HepG2 (cell line): ENCODE results near the gene LRRN4. TPM values are rescaled to one million over a fixed set of nuclear protein-coding genes. Genes with fewer than 3 reads are reported as not detected.

Source experiments
- ATAC-seq: fragments of 200-7000 bp; cut with Tn5 transposase; 3 replicates; pipeline ENCODE4 v1.9.1; 2020; ENCODE audit warnings: mild to moderate bottlenecking, moderate library complexity
- BruUV-seq: library from RNA; stranded (reverse); fragments of 400-500 nt; replicated peaks from 2 replicates; lab custom pipeline; 2021; lab: Mats Ljungman, UMichigan
- CTCF ChIA-PET: fragments of 300-600 bp; formaldehyde crosslinking; extraction: SDS; loops from one replicate; lab custom pipeline; 2021; ENCODE audit warnings: low total read pairs, inconsistent platforms, low intra/inter-chr PET ratio; lab: Yijun Ruan, JAX
- POLR2A ChIA-PET: fragments of 350-600 bp; sonication (Branson Sonifier 250); formaldehyde crosslinking; loops from one replicate; lab custom pipeline; 2020; ENCODE audit warnings: antibody characterized with exemption, inconsistent platforms; lab: Yijun Ruan, JAX
- DNase-seq: peaks from one replicate; pipeline ENCODE4 v3.0.0-alpha.2; 2015; ENCODE audit warnings: low spot score
- FAIRE-seq: peaks from 3 replicates; lab custom pipeline; 2011; peaks lifted over from hg19 to GRCh38; lab: Jason Lieb, UNC
- H2AFZ ChIP-seq: one replicate; pipeline ENCODE4 v1.6.1; 2011; ENCODE audit warnings: low read length, inconsistent platforms
- H3K27ac ChIP-seq: fragments of 300-600 bp; 3 replicates; pipeline ENCODE4 v1.8.0; 2011; ENCODE audit warnings: mixed run types, mild to moderate bottlenecking, mixed read lengths, low read length, inconsistent platforms; ENCODE audit not compliant: insufficient read depth; ENCODE audit errors: extremely low read length
- H3K27me3 ChIP-seq, 2 experiments: fragments of 200-600 bp in 1 of 2; 2 replicates in 1 of 2; 3 replicates in 1 of 2; pipeline versions ENCODE4 v1.6.0 to v1.8.0; 2011; ENCODE audit warnings: low read length in 2 of 2, mild to moderate bottlenecking in 2 of 2, moderate library complexity in 2 of 2, inconsistent platforms in 1 of 2; ENCODE audit not compliant: insufficient read depth in 2 of 2, control insufficient read depth in 1 of 2
- H3K36me3 ChIP-seq, 2 experiments: fragments of 200-600 bp in 1 of 2; replicated peaks in 1 of 2; 2 replicates in 1 of 2; 3 replicates in 1 of 2; pipeline versions ENCODE4 v1.5.1 to v1.8.0; 2011; ENCODE audit warnings: low read length in 2 of 2, inconsistent platforms in 1 of 2; ENCODE audit not compliant: insufficient read depth in 2 of 2, control insufficient read depth in 1 of 2
- H3K4me1 ChIP-seq: 2 replicates; pipeline ENCODE4 v1.5.1; 2012; ENCODE audit warnings: low read length, inconsistent platforms; ENCODE audit not compliant: insufficient read depth
- H3K4me2 ChIP-seq: 2 replicates; pipeline ENCODE4 v1.6.0; 2011; ENCODE audit warnings: low read depth, low read length, inconsistent platforms
- H3K4me3 ChIP-seq, 3 experiments: fragments of 200-600 bp in 1 of 3; sonication (generic), shearing (Covaris generic) in 1 of 3; replicated peaks in 1 of 3; 2 replicates each; pipeline ENCODE4 v1.5.1; 2011 to 2016; ENCODE audit warnings: low read length in 3 of 3, inconsistent platforms in 2 of 3, low read depth in 2 of 3, mild to moderate bottlenecking in 2 of 3, control low read depth in 1 of 3, mixed read lengths in 1 of 3; ENCODE audit not compliant: insufficient read depth in 1 of 3
- H3K79me2 ChIP-seq: one replicate; pipeline ENCODE4 v1.6.1; 2011; ENCODE audit warnings: low read length, inconsistent platforms; ENCODE audit not compliant: insufficient read depth
- H3K9ac ChIP-seq: 2 replicates; pipeline ENCODE4 v1.6.0; 2011; ENCODE audit warnings: mild to moderate bottlenecking, low read depth, low read length, inconsistent platforms; ENCODE audit not compliant: insufficient read depth
- H3K9me3 ChIP-seq: 2 replicates; pipeline ENCODE4 v1.5.1; 2012; ENCODE audit warnings: mild to moderate bottlenecking, low read length
- H4K20me1 ChIP-seq: 2 replicates; pipeline ENCODE4 v1.6.0; 2011; ENCODE audit warnings: inconsistent platforms, mild to moderate bottlenecking, low read length, moderate library complexity; ENCODE audit not compliant: insufficient read depth
- FOSL2 ChIP-seq: sonication (generic); formaldehyde crosslinking; IDR thresholded peaks from 2 replicates; pipeline ENCODE4 v1.4.0; 2020; ENCODE audit warnings: missing genetic modification reagents
- FOXM1 ChIP-seq: sonication (generic); formaldehyde crosslinking; IDR thresholded peaks from 2 replicates; pipeline ENCODE4 v1.5.0; 2020; ENCODE audit warnings: missing genetic modification reagents
- MAFF ChIP-seq: IDR thresholded peaks from 2 replicates; pipeline ENCODE4 v1.6.1; 2011; ENCODE audit warnings: low read depth, low read length, improper control_type of control experiment
- MAFK ChIP-seq, 2 experiments: IDR thresholded peaks in 1 of 2; conservative IDR thresholded peaks in 1 of 2; 2 replicates each; pipeline ENCODE4 v1.6.1; 2011; ENCODE audit warnings: improper control_type of control experiment in 2 of 2, low read length in 2 of 2
- NFE2L2 ChIP-seq: fragments of 150-350 bp; IDR thresholded peaks from 2 replicates; pipeline ENCODE4 v1.6.1; 2014; ENCODE audit warnings: low read length
- POLR2G ChIP-seq: fragments of 200-400 bp; formaldehyde crosslinking; IDR thresholded peaks from 2 replicates; pipeline ENCODE4 v1.6.1; 2018; ENCODE audit warnings: mild to moderate bottlenecking, low read depth, low read length, moderate library complexity
- ZFP41 ChIP-seq: sonication (generic); formaldehyde crosslinking; IDR thresholded peaks from 2 replicates; pipeline ENCODE4 v1.4.0; 2020; ENCODE audit warnings: mild to moderate bottlenecking, missing genetic modification reagents, borderline replicate concordance
- ZNF20 ChIP-seq: sonication (generic); formaldehyde crosslinking; IDR thresholded peaks from 2 replicates; pipeline ENCODE4 v1.4.0; 2020; ENCODE audit warnings: mild to moderate bottlenecking, moderate library complexity, missing genetic modification reagents
- ZNF33B ChIP-seq: sonication (generic); formaldehyde crosslinking; IDR thresholded peaks from 2 replicates; pipeline ENCODE4 v1.5.1; 2020; ENCODE audit warnings: mild to moderate bottlenecking, missing genetic modification reagents
- WGBS: methylation state at CpG from one replicate; pipeline ENCODE4 v1.1.6; 2017; ENCODE audit warnings: low lambda C conversion rate; 5-methylcytosine and 5-hydroxymethylcytosine counted together
- in situ Hi-C: cut with HindIII; loops from 2 replicates; pipeline ENCODE4 v1.10.0; 2017; ENCODE audit warnings: low pct_unique_long_range_greater_than_20kb; ENCODE audit not compliant: extremely low pct_ligation_motif_present
- intact Hi-C: fragments of 100-400 bp; cut with micrococcal nuclease; formaldehyde crosslinking; loops from one replicate; pipeline ENCODE4 v1.10.0; 2022; ENCODE audit not compliant: unreplicated experiment
- polyA plus RNA-seq, 8 experiments: library from polyadenylated mRNA; depleted of rRNA in 3 of 8; stranded (reverse) in 7 of 8; unstranded in 1 of 8; fragments of >200 nt; fragmentation: Illumina TruSeq in 4 of 8; extraction: Trizol in 4 of 8; gene quantifications; 2 replicates each; pipeline versions ENCODE4 v1.2.1 to v1.2.3, GENCODE V29; 2011 to 2016; ENCODE audit warnings: low read depth in 4 of 8, missing spikeins in 1 of 8, mixed read lengths in 1 of 8; ENCODE audit not compliant: insufficient read depth in 1 of 8
- total RNA-seq, 5 experiments: library from RNA; depleted of rRNA; stranded (reverse); fragments of >200 nt; fragmentation: Illumina TruSeq; extraction: Trizol; gene quantifications; 2 replicates each; pipeline ENCODE4 v1.2.3, GENCODE V29; 2016; ENCODE audit warnings: low read depth in 1 of 5
- TF ChIP-seq, protein P1 (sequence below): sonication (generic); formaldehyde crosslinking; IDR thresholded peaks from 2 replicates; pipeline ENCODE4 v1.9.0; 2021; ENCODE audit warnings: mild to moderate bottlenecking, missing genetic modification reagents
- TF ChIP-seq, protein P2 (sequence below): sonication (generic); formaldehyde crosslinking; IDR thresholded peaks from 2 replicates; pipeline ENCODE4 v1.4.0; 2020; ENCODE audit warnings: missing genetic modification reagents
- TF ChIP-seq, protein P3 (sequence below): sonication (generic); formaldehyde crosslinking; IDR thresholded peaks from 2 replicates; pipeline ENCODE4 v1.9.0; 2021; ENCODE audit warnings: missing genetic modification reagents, borderline replicate concordance

Gene LRRN4
- total and polyA plus RNA-seq, 2 of the 13 experiments (the other 11 are each of a cell fraction or from before 2014, with no cell fraction given): 0.15 to 0.20 TPM

DNA sequence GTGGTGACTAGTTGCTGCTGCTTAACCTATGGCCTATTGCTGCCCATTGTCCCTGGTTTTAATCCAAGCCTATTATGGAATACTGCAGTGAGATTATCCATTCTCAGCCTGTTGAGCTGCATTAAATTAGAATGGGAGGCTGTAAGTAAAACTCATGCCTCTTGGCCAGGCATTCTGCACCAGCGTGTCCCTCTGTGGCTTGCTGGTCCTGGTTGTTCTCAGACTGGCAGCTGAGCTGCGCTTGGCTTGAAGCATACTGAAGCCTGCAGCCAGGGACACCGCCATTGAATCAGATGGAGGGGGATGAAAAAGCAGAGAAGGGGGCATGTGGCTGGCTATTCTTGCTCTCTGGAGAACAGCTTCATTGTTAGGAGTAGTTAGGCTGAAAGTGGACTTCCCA is 15.6 kb downstream of the LRRN4 start (continued):
- TF ChIP-seq, protein P1, sequence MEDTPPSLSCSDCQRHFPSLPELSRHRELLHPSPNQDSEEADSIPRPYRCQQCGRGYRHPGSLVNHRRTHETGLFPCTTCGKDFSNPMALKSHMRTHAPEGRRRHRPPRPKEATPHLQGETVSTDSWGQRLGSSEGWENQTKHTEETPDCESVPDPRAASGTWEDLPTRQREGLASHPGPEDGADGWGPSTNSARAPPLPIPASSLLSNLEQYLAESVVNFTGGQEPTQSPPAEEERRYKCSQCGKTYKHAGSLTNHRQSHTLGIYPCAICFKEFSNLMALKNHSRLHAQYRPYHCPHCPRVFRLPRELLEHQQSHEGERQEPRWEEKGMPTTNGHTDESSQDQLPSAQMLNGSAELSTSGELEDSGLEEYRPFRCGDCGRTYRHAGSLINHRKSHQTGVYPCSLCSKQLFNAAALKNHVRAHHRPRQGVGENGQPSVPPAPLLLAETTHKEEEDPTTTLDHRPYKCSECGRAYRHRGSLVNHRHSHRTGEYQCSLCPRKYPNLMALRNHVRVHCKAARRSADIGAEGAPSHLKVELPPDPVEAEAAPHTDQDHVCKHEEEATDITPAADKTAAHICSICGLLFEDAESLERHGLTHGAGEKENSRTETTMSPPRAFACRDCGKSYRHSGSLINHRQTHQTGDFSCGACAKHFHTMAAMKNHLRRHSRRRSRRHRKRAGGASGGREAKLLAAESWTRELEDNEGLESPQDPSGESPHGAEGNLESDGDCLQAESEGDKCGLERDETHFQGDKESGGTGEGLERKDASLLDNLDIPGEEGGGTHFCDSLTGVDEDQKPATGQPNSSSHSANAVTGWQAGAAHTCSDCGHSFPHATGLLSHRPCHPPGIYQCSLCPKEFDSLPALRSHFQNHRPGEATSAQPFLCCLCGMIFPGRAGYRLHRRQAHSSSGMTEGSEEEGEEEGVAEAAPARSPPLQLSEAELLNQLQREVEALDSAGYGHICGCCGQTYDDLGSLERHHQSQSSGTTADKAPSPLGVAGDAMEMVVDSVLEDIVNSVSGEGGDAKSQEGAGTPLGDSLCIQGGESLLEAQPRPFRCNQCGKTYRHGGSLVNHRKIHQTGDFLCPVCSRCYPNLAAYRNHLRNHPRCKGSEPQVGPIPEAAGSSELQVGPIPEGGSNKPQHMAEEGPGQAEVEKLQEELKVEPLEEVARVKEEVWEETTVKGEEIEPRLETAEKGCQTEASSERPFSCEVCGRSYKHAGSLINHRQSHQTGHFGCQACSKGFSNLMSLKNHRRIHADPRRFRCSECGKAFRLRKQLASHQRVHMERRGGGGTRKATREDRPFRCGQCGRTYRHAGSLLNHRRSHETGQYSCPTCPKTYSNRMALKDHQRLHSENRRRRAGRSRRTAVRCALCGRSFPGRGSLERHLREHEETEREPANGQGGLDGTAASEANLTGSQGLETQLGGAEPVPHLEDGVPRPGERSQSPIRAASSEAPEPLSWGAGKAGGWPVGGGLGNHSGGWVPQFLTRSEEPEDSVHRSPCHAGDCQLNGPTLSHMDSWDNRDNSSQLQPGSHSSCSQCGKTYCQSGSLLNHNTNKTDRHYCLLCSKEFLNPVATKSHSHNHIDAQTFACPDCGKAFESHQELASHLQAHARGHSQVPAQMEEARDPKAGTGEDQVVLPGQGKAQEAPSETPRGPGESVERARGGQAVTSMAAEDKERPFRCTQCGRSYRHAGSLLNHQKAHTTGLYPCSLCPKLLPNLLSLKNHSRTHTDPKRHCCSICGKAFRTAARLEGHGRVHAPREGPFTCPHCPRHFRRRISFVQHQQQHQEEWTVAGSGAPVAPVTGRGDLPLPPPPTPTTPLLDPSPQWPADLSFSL: no peak
- TF ChIP-seq FOSL2 (no peak), ZFP41 (no peak), POLR2G (peak; percentile 28; the same call in 1 of the 2 replicates)

DNA sequence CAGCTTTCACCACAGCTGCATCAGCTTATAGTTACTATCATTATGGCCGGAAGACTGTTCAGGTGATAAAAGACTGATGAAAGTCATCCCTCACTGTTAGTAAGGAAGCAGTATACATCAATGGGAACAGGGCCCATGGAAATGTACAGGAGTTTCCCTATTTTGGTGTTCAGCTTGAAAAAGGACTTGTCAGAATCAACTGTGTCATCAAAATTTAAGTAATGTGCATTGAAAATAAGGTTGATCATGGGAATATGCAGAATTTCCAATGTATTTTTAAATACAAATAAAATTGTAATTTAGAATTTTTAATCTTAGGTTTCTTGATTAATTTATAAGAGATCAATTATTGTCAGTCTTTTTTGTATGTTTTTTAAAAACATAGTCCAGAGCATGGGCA is 16.8 kb downstream of the LRRN4 start:
- in situ Hi-C loops (no loop called here), intact Hi-C loops (no loop called here)
- ATAC-seq (no peak), DNase-seq (no peak), FAIRE-seq (no peak)
- Histone ChIP-seq H3K36me3 (peaks cover 42 to 78% of the 10 kb centered on the region in 2 experiments), H3K9me3 (no peaks in the 10 kb centered on the region), H3K27ac (no peak overlapping the region), H3K4me2 (no peak overlapping the region), H2AFZ (no peak overlapping the region), H3K9ac (no peak overlapping the region), H4K20me1 (peaks cover 9% of the 10 kb centered on the region; the same call in 1 of the 2 replicates), H3K4me1 (no peaks in the 10 kb centered on the region), H3K79me2 (no peaks in the 10 kb centered on the region), H3K27me3 (no peaks in the 10 kb centered on the region), H3K4me3 (no peak overlapping the region)
- no TSS peak for BruUV-seq
- POLR2A ChIA-PET: interaction anchor here (1.4 to 1.5 kb wide), 2 partner anchors 11 to 13 kb away, joined by 3 read pairs; no protein-coding TSS in a partner anchor
- CTCF ChIA-PET: no interaction called here
- WGBS: 92% methylated on average over 1 of the region's 1 CpG
- TF ChIP-seq ZNF33B (CRISPR knock-in tag): no peak
- TF ChIP-seq MAFK (conservative IDR thresholded peaks at IDR 0.05 in 1 of 2, IDR thresholded peaks at IDR 0.05 in 1 of 2; ENCODE audit: low read length in 2 of 2): peak; percentile 71 to 74
- TF ChIP-seq ZNF20: no peak
- peak; percentile 61; the same call in 1 of the 2 replicates for TF ChIP-seq MAFF
- no peak for TF ChIP-seq FOXM1 (CRISPR knock-in tag)
- no peak for TF ChIP-seq NFE2L2
- TF ChIP-seq, protein P2, sequence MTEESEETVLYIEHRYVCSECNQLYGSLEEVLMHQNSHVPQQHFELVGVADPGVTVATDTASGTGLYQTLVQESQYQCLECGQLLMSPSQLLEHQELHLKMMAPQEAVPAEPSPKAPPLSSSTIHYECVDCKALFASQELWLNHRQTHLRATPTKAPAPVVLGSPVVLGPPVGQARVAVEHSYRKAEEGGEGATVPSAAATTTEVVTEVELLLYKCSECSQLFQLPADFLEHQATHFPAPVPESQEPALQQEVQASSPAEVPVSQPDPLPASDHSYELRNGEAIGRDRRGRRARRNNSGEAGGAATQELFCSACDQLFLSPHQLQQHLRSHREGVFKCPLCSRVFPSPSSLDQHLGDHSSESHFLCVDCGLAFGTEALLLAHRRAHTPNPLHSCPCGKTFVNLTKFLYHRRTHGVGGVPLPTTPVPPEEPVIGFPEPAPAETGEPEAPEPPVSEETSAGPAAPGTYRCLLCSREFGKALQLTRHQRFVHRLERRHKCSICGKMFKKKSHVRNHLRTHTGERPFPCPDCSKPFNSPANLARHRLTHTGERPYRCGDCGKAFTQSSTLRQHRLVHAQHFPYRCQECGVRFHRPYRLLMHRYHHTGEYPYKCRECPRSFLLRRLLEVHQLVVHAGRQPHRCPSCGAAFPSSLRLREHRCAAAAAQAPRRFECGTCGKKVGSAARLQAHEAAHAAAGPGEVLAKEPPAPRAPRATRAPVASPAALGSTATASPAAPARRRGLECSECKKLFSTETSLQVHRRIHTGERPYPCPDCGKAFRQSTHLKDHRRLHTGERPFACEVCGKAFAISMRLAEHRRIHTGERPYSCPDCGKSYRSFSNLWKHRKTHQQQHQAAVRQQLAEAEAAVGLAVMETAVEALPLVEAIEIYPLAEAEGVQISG (CRISPR knock-in tag): no peak
- TF ChIP-seq, protein P3, sequence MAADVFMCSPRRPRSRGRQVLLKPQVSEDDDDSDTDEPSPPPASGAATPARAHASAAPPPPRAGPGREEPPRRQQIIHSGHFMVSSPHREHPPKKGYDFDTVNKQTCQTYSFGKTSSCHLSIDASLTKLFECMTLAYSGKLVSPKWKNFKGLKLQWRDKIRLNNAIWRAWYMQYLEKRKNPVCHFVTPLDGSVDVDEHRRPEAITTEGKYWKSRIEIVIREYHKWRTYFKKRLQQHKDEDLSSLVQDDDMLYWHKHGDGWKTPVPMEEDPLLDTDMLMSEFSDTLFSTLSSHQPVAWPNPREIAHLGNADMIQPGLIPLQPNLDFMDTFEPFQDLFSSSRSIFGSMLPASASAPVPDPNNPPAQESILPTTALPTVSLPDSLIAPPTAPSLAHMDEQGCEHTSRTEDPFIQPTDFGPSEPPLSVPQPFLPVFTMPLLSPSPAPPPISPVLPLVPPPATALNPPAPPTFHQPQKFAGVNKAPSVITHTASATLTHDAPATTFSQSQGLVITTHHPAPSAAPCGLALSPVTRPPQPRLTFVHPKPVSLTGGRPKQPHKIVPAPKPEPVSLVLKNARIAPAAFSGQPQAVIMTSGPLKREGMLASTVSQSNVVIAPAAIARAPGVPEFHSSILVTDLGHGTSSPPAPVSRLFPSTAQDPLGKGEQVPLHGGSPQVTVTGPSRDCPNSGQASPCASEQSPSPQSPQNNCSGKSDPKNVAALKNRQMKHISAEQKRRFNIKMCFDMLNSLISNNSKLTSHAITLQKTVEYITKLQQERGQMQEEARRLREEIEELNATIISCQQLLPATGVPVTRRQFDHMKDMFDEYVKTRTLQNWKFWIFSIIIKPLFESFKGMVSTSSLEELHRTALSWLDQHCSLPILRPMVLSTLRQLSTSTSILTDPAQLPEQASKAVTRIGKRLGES (CRISPR knock-in tag): no peak
